Stimulated activated CD4-positive, alpha-beta T cell treated with anti-CD3 and anti-CD28 coated beads, Interleukin-4, amount 100 ng/mL, for 48 hours (primary cell): ENCODE data around the gene MAPK1.
"Not testable (repeated sequence)": the region's sequence is repeated elsewhere in the genome, so short reads cannot be mapped to it uniquely, and the experiment has no call there.

Source experiments
- DNase-seq, 2 donors: peaks; one replicate each; pipeline ENCODE4 v3.0.0-alpha.2; 2020; ENCODE audit warnings: low read depth in 2 of 2

The MAPK1 gene

GRCh38 chr22:21819183-21819770 is 48.2 kb downstream of the MAPK1 start:
- DNase-seq, result no peak

DNA sequence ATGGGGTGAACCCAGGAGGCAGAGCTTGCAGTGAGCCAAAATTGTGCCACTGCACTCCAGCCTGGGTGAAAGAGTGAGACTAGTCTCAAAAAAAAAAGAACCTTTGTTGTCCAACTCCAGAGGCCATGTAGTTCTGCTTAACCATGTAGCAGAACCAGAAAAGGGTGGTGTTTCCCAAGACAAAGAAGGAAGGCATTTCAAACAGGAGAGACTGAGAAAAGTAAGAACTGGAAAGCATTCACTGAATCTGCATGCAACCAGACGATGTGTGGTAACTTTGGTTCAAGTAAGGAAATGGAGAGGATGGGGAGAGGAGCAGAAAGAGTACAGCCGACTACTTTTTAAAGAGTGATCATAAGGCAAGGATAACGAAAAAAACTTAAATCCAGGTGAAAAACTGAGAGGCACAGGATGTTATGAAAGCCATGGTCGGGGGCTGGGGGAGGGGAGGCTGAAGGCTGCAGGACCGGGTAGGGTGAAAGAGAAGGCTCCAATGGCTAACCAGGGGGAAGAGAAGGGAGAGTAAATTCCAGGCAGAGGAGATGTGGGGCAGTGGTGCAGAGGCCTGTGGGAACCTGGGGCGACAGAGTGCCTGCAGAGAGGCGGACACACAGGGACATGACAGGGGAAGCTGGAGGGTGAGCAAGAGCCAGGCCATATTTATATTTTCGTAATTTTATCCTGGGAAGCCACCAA is 48.8 kb downstream of the MAPK1 start:
- DNase-seq, result no peak

GRCh38 chr22:21817497-21817853 is 50.0 kb downstream of the MAPK1 start:
- not testable (repeated sequence) for DNase-seq

DNA sequence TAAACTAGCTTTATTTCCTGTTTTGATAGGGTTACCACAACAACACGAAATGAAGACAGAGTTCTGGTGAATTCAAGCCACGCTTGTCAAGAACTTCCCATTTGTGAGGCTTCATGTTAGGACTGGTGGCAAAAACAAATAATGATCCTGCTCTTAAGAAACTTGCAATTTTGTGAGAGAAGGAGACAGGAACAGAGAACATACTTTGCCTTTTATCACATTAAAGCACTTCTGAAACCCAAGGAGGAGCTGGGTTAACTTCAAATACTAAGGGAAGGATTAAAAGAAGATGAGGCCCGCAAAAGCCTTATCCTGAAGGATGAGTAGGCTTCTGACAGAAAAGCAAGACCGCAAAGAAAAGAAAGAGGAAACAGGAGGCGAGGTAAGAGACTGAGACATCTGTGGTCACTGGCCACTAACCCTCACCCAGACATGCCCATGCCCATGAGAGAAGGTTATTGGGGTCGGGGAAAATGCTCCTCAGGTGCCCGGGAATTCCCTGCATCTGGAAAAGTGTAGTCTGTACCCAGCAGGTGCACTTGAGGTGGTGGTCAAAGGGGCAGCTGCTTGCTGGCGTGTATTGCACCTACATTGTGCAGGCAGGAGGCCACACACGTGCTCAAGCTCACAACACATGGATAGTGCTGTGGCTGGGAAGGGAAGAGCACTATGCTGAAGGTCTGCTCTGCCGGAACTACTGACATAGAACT is 50.5 kb downstream of the MAPK1 start:
- DNase-seq, result no peak

- DNase-seq, result no peak
Measured at GRCh38 chr22:21816472-21816786, 51.0 kb downstream of the MAPK1 start.

DNA sequence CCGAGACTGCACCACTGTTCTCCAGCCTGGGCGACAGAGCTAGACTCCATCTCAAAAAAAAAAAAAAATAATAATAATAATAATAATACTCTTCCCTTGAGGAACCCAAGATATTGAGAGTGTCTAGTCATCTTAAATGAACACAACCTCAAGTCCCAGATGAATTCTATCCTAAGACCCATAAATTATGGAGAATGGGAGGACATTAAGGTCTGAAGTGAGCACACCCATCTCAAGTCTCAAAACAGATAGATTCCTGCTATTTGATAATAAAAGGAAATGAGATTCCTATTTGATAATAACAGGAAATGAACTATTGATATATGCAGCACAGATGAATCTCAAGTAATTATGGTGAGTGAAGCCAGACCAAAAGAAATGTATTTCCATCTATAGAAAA is 51.5 kb downstream of the MAPK1 start:
- DNase-seq, result no peak

GRCh38 chr22:21815357-21815756 is 52.1 kb downstream of the MAPK1 start:
- no peak for DNase-seq

DNA sequence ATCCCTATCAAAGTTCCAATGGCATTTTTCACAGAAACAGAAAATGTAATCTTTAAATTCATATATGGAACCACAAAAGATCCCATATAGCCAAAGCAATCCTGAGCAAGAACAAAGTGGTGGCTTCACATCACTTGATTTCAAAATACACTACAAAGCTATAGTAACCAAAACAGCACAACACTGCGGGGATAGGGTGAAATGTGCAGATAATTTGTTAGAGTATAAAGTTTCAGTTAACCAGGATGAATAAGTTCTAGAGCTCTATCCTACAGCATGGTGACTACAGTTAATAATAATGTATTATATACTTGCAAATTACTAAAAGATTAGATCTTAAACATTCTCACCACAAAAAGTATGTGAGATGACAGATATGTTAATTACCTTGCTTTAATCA is 55.5 kb downstream of the MAPK1 start:
- DNase-seq, result no peak

GRCh38 chr22:21807544-21808529 is 59.6 kb downstream of the MAPK1 start:
- no peak for DNase-seq

DNA sequence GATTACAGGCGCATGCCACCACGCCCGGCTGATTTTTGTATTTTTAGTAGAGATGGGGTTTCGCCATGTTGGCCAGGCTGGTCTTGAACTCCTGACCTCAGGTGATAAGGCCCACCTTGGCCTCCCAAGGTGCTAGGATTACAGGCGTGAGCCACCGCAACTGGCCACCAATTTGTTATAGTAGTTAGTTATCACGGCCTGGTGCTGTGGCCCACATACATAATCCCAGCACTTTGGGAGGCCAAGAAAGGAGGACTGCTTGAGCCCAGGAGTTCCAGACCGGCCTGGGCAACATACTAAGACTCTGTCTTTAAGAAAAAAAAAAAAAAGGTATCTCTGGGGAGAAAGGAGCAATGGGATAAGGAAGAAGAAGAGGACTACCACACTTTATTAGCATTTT is 62.1 kb downstream of the MAPK1 start:
- not testable (repeated sequence) for DNase-seq

DNA sequence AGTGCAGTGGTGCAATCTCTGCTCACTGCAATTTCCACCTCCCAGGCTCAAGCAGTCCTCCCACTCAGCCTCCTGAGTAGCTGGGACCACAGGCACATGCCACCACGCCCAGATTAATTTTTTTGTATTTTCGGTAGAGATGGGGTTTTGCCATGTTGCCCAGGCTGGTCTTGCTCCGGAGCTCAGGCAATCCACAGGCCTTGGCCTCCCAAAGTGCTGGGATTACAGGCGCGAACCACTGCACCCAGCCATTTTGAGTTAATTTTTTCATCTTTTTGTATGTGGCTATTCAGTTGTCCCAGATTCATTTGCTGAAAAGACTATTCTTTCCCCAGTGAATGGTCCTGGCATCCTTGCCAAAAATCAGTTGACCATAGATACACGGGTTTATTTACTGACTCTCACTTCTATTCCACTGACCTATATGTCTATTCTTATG is 63.6 kb downstream of the MAPK1 start:
- no peak for DNase-seq

- no peak for DNase-seq
Measured at GRCh38 chr22:21802673-21803072, 64.8 kb downstream of the MAPK1 start.

- DNase-seq, result no peak
Measured at GRCh38 chr22:21802056-21802455, 65.4 kb downstream of the MAPK1 start.

DNA sequence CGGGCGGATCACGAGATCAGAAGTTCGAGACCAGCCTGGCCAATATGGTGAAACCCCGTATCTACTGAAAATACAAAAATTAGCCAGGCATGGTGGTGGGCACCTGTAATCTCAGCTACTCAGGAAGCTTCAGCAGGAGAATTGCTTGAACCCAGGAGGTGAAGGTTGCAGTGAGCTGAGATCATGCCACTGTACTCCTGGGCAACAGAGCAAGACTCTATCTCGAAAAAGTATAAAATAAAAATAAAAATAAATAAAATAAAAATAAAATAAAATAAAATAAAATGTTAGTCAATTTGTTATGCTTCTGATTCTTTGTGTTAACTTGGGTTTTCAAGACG is 66.2 kb downstream of the MAPK1 start:
- DNase-seq, result not testable (repeated sequence)

- DNase-seq, result no peak
Measured at GRCh38 chr22:21800552-21801303, 66.7 kb downstream of the MAPK1 start.

- no peak for DNase-seq
Measured at GRCh38 chr22:21797444-21798221, 69.8 kb downstream of the MAPK1 start.

- no peak for DNase-seq
Measured at GRCh38 chr22:21796863-21797262, 70.6 kb downstream of the MAPK1 start.

- DNase-seq, result no peak
Measured at GRCh38 chr22:21796231-21796630, 71.2 kb downstream of the MAPK1 start.

DNA sequence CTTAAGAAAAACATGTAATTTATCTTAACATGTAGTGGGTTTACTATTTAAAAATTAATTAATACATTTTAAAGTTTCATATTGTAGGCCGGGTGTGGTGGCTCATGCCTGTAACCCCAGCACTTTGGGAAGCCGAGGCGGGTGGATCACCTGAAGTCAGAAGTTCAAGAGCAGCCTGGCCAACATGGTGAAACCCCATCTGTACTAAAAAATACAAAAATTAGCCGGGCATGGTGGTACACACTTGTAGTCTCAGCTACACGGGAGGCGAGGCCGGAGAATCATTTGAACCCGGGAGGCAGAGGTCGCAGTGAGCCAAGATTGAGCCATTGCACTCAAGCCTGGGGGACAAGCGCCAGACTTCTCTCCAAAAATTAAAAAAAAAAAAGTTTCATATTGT is 73.7 kb downstream of the MAPK1 start:
- not testable (repeated sequence) for DNase-seq
